GM23338 (cell line): ENCODE results near the gene CDK14. TPM values are rescaled to one million over a fixed set of nuclear protein-coding genes. Genes with fewer than 3 reads are reported as not detected.

Experiments
- ATAC-seq: fragments of 200-7000 bp; cut with Tn5 transposase; 3 replicates; pipeline ENCODE4 v1.9.1; 2020
- DNase-seq: peaks from one replicate; pipeline ENCODE4 v3.0.0-alpha.2; 2015; ENCODE audit warnings: low spot score
- H2AFZ ChIP-seq: fragments of 200-600 bp; sonication (generic); 2 replicates; pipeline ENCODE4 v1.8.0; 2016; ENCODE audit warnings: antibody characterized with exemption, mild to moderate bottlenecking, moderate library complexity
- H3F3A ChIP-seq: fragments of 200-600 bp; sonication (generic); replicated peaks from 2 replicates; pipeline ENCODE4 v1.8.0; 2017; ENCODE audit warnings: antibody characterized with exemption, mixed run types, low read depth
- H3K27ac ChIP-seq: fragments of 200-600 bp; sonication (generic); 2 replicates; pipeline ENCODE4 v1.6.1; 2016; ENCODE audit warnings: low read depth
- H3K27me3 ChIP-seq: fragments of 200-600 bp; sonication (generic); 2 replicates; pipeline ENCODE4 v1.8.0; 2016; ENCODE audit warnings: mild to moderate bottlenecking, mixed run types, moderate library complexity; ENCODE audit not compliant: insufficient read depth
- H3K36me3 ChIP-seq: fragments of 200-600 bp; sonication (generic); 2 replicates; pipeline ENCODE4 v1.8.0; 2016; ENCODE audit warnings: mild to moderate bottlenecking; ENCODE audit not compliant: insufficient read depth
- H3K4me1 ChIP-seq: fragments of 200-600 bp; sonication (generic); 2 replicates; pipeline ENCODE4 v1.8.0; 2016; ENCODE audit warnings: mild to moderate bottlenecking, moderate library complexity; ENCODE audit not compliant: insufficient read depth
- H3K4me2 ChIP-seq: fragments of 200-600 bp; sonication (generic); 2 replicates; pipeline ENCODE4 v1.7.1; 2017; ENCODE audit warnings: mixed run types
- H3K4me3 ChIP-seq: fragments of 200-600 bp; sonication (generic); 2 replicates; pipeline ENCODE4 v1.6.1; 2016; ENCODE audit warnings: mixed run types
- H3K79me2 ChIP-seq: fragments of 200-600 bp; sonication (generic); replicated peaks from 2 replicates; pipeline ENCODE4 v1.8.0; 2017; ENCODE audit warnings: mild to moderate bottlenecking; ENCODE audit not compliant: insufficient read depth
- H3K9me2 ChIP-seq: fragments of 200-600 bp; sonication (generic); 2 replicates; pipeline ENCODE4 v1.8.0; 2017; ENCODE audit not compliant: insufficient read depth
- H4K20me1 ChIP-seq: fragments of 200-600 bp; sonication (generic); replicated peaks from 2 replicates; pipeline ENCODE4 v1.8.0; 2017; ENCODE audit warnings: mild to moderate bottlenecking; ENCODE audit not compliant: insufficient read depth
- H3K27ac Mint-ChIP-seq: 2 replicates; pipeline ENCODE4 v1.8.0; 2020; ENCODE audit warnings: inconsistent platforms, mild to moderate bottlenecking, moderate library complexity, mixed read lengths
- H3K27me3 Mint-ChIP-seq: 3 replicates; pipeline ENCODE4 v1.8.0; 2022; ENCODE audit warnings: low read depth, mild to moderate bottlenecking, moderate library complexity, mixed read lengths, inconsistent platforms; ENCODE audit not compliant: insufficient read depth, poor library complexity
- H3K36me3 Mint-ChIP-seq: 3 replicates; pipeline ENCODE4 v1.8.0; 2021; ENCODE audit warnings: low read depth, mild to moderate bottlenecking, inconsistent platforms, moderate library complexity, mixed read lengths
- H3K4me1 Mint-ChIP-seq: 3 replicates; pipeline ENCODE4 v1.8.0; 2020; ENCODE audit warnings: mild to moderate bottlenecking, inconsistent platforms, mixed read lengths
- H3K4me3 Mint-ChIP-seq: 3 replicates; pipeline ENCODE4 v1.8.0; 2021; ENCODE audit warnings: moderate library complexity, mild to moderate bottlenecking, inconsistent platforms, mixed read lengths
- H3K9me3 Mint-ChIP-seq: 3 replicates; pipeline ENCODE4 v1.8.0; 2020; ENCODE audit warnings: moderate library complexity, mild to moderate bottlenecking, inconsistent platforms, mixed read lengths
- CREB1 ChIP-seq: fragments of 250-450 bp; sonication (Bioruptor Pico); IDR thresholded peaks from 2 replicates; pipeline ENCODE4 v1.5.0; 2020; ENCODE audit warnings: low read depth, mild to moderate bottlenecking, moderate library complexity
- ETS1 ChIP-seq: IDR thresholded peaks from 2 replicates; pipeline ENCODE4 v1.6.1; 2016; ENCODE audit warnings: antibody characterized with exemption
- EZH2 ChIP-seq: fragments of 200-600 bp; sonication (generic); IDR thresholded peaks from one replicate; pipeline ENCODE4 v1.8.0; 2017; ENCODE audit warnings: antibody characterized with exemption, mild to moderate bottlenecking, low read depth; ENCODE audit not compliant: unreplicated experiment
- EZH2phosphoT487 ChIP-seq: fragments of 200-600 bp; sonication (generic); IDR thresholded peaks from one replicate; pipeline ENCODE4 v1.8.1; 2018; ENCODE audit warnings: antibody characterized with exemption; ENCODE audit not compliant: unreplicated experiment
- JUNB ChIP-seq: IDR thresholded peaks from one replicate; pipeline ENCODE4 v1.6.1; 2016; ENCODE audit warnings: antibody characterized with exemption; ENCODE audit not compliant: unreplicated experiment
- NANOG ChIP-seq: IDR thresholded peaks from 2 replicates; pipeline ENCODE4 v1.6.1; 2016; ENCODE audit warnings: antibody characterized with exemption, borderline replicate concordance
- POLR2AphosphoS5 ChIP-seq: IDR thresholded peaks from 2 replicates; pipeline ENCODE4 v1.6.1; 2016; ENCODE audit warnings: antibody characterized with exemption, low read depth
- REST ChIP-seq: IDR thresholded peaks from one replicate; pipeline ENCODE4 v1.6.1; 2018; ENCODE audit warnings: antibody characterized with exemption; ENCODE audit not compliant: unreplicated experiment
- STAT1 ChIP-seq: IDR thresholded peaks from one replicate; pipeline ENCODE4 v1.6.1; 2016; ENCODE audit warnings: antibody characterized with exemption; ENCODE audit not compliant: unreplicated experiment
- ZNF114 ChIP-seq: fragments of 250-450 bp; sonication (Bioruptor Pico); IDR thresholded peaks from 2 replicates; pipeline ENCODE4 v1.5.0; 2020; ENCODE audit warnings: mild to moderate bottlenecking, moderate library complexity
- ZNF331 ChIP-seq: fragments of 250-450 bp; sonication (Bioruptor Pico); IDR thresholded peaks from 2 replicates; pipeline ENCODE4 v1.5.0; 2020; ENCODE audit warnings: low read depth, mild to moderate bottlenecking, moderate library complexity
- ZNF462 ChIP-seq: fragments of 250-450 bp; sonication (Bioruptor Pico); IDR thresholded peaks from 2 replicates; pipeline ENCODE4 v1.5.0; 2020; ENCODE audit warnings: mild to moderate bottlenecking, moderate library complexity
- polyA plus RNA-seq: library from polyadenylated mRNA; unstranded; fragments of >200 nt; fragmentation: Nextera tagmentation; extraction: Ambion mirVana; gene quantifications from 2 replicates; pipeline ENCODE4 v1.2.1, GENCODE V29; 2016
- total RNA-seq: library from RNA; depleted of rRNA; stranded (reverse); fragments of >200 nt; shearing (Covaris generic); gene quantifications from 2 replicates; pipeline ENCODE4 v1.2.3, GENCODE V29; 2014
- TF ChIP-seq, protein P1 (sequence below), 2 experiments: fragments of 200-600 bp in 1 of 2; sonication (generic) in 1 of 2; conservative IDR thresholded peaks; 2 replicates each; pipeline versions ENCODE4 v1.5.1 to v1.6.1; 2016 to 2017; ENCODE audit warnings: antibody characterized with exemption in 2 of 2, low read depth in 2 of 2, mild to moderate bottlenecking in 2 of 2, moderate library complexity in 1 of 2

CDK14 gene
- total and polyA plus RNA-seq, 2 experiments from 2014 or later: 11.2 to 24.0 TPM

GRCh38 chr7:91168871-91169829 lies 573.0 kb downstream of the CDK14 start:
- peaks cover 14% of the 10 kb centered on the region for H3K4me1 ChIP-seq
- H3K27ac Mint-ChIP-seq: no peak overlapping the region
- H3F3A ChIP-seq: no peaks in the 10 kb centered on the region
- DNase-seq: no peak
- peak overlapping the region; percentile 11 for H3K4me2 ChIP-seq
- peaks cover 19% of the 10 kb centered on the region for H3K36me3 Mint-ChIP-seq
- H4K20me1 ChIP-seq: peaks cover 6% of the 10 kb centered on the region; the same call in 1 of the 2 replicates
- H3K27me3 Mint-ChIP-seq: peaks cover 11% of the 10 kb centered on the region
- peaks cover 9% of the 10 kb centered on the region; the same call in 2 of the 3 replicates for H3K4me1 Mint-ChIP-seq
- H3K9me3 Mint-ChIP-seq: peaks cover 20% of the 10 kb centered on the region
- H3K27ac ChIP-seq: no peak overlapping the region
- no peak overlapping the region for H2AFZ ChIP-seq
- peak; percentile 27; the same call in 1 of the 3 replicates for ATAC-seq
- H3K79me2 ChIP-seq: no peaks in the 10 kb centered on the region
- TF ChIP-seq NANOG (no peak), ETS1 (no peak), POLR2AphosphoS5 (no peak), ZNF462 (no peak), EZH2 (no peak), ZNF331 (CRISPR knock-in tag) (no peak), EZH2phosphoT487 (no peak), REST (no peak), ZNF114 (CRISPR knock-in tag) (no peak), JUNB (no peak), CREB1 (CRISPR knock-in tag) (no peak), STAT1 (no peak)
- TF ChIP-seq, protein P1, sequence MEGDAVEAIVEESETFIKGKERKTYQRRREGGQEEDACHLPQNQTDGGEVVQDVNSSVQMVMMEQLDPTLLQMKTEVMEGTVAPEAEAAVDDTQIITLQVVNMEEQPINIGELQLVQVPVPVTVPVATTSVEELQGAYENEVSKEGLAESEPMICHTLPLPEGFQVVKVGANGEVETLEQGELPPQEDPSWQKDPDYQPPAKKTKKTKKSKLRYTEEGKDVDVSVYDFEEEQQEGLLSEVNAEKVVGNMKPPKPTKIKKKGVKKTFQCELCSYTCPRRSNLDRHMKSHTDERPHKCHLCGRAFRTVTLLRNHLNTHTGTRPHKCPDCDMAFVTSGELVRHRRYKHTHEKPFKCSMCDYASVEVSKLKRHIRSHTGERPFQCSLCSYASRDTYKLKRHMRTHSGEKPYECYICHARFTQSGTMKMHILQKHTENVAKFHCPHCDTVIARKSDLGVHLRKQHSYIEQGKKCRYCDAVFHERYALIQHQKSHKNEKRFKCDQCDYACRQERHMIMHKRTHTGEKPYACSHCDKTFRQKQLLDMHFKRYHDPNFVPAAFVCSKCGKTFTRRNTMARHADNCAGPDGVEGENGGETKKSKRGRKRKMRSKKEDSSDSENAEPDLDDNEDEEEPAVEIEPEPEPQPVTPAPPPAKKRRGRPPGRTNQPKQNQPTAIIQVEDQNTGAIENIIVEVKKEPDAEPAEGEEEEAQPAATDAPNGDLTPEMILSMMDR (conservative IDR thresholded peaks at IDR 0.05; ENCODE audit: low read depth in 2 of 2): no peak
- no peak overlapping the region for H3K4me3 ChIP-seq
- no peaks in the 10 kb centered on the region; the same call in 1 of the 2 replicates for H3K9me2 ChIP-seq
- peaks cover 49% of the 10 kb centered on the region for H3K27me3 ChIP-seq
- H3K36me3 ChIP-seq: no peaks in the 10 kb centered on the region; the same call in 1 of the 2 replicates
- H3K4me3 Mint-ChIP-seq: no peak overlapping the region
